Measurements from ENCODE around the gene PDE11A. TPM values are rescaled to one million over a fixed set of nuclear protein-coding genes. Genes with fewer than 3 reads are reported as not detected.
"Not testable (repeated sequence)": the region's sequence is repeated elsewhere in the genome, so short reads cannot be mapped to it uniquely, and the experiment has no call there.

The PDE11A gene
- total RNA-seq, 1 donor from 2014 or later, result 25.6 TPM

- DNase-seq (ENCODE audit: low spot score in 2 of 2, unreplicated experiment in 2 of 2), result no peak
- H3K4me1 Mint-ChIP-seq, result peaks cover 15% of the 10 kb centered on the region
- H3K27me3 Mint-ChIP-seq (ENCODE audit: low read depth), result peaks cover 21% of the 10 kb centered on the region
- H3K36me3 Mint-ChIP-seq, result no peaks in the 10 kb centered on the region
- no peak overlapping the region for H3K27ac Mint-ChIP-seq
- no peak overlapping the region for H3K4me3 Mint-ChIP-seq
- TF ChIP-seq CTCF (IDR thresholded peaks at IDR 0.05; ENCODE audit: unreplicated experiment), result no peak
- peaks cover 1% of the 10 kb centered on the region for H3K9me3 Mint-ChIP-seq
Observed at GRCh38 chr2:177799531-177799930, 273.0 kb downstream of the PDE11A start.

- TF ChIP-seq CTCF (IDR thresholded peaks at IDR 0.05; ENCODE audit: unreplicated experiment), result no peak
Observed at GRCh38 chr2:177797808-177798207, 274.8 kb downstream of the PDE11A start.

GRCh38 chr2:177796654-177797415 is 275.7 kb downstream of the PDE11A start:
- no peaks in the 10 kb centered on the region for H3K36me3 Mint-ChIP-seq
- no peak for TF ChIP-seq CTCF (IDR thresholded peaks at IDR 0.05; ENCODE audit: unreplicated experiment)
- no peaks in the 10 kb centered on the region for H3K9me3 Mint-ChIP-seq

More at GRCh38 chr2:177797808-177798207, 274.8 kb downstream of the PDE11A start:
- Mint-ChIP-seq H3K9me3 (no peaks in the 10 kb centered on the region), H3K27ac (no peak overlapping the region), H3K27me3 (ENCODE audit: low read depth) (peaks cover 15% of the 10 kb centered on the region), H3K4me3 (no peak overlapping the region), H3K36me3 (no peaks in the 10 kb centered on the region), H3K4me1 (peaks cover 15% of the 10 kb centered on the region)
- no peak for DNase-seq (ENCODE audit: low spot score in 2 of 2, unreplicated experiment in 2 of 2)

GRCh38 chr2:177796011-177796410 is 276.6 kb downstream of the PDE11A start:
- TF ChIP-seq CTCF (IDR thresholded peaks at IDR 0.05; ENCODE audit: unreplicated experiment), result no peak
- Mint-ChIP-seq H3K4me3 (no peak overlapping the region), H3K9me3 (no peaks in the 10 kb centered on the region), H3K36me3 (no peaks in the 10 kb centered on the region), H3K27me3 (ENCODE audit: low read depth) (peaks cover 5% of the 10 kb centered on the region), H3K27ac (no peak overlapping the region), H3K4me1 (peaks cover 15% of the 10 kb centered on the region)
- DNase-seq (ENCODE audit: low spot score in 2 of 2, unreplicated experiment in 2 of 2), result no peak

More at GRCh38 chr2:177796654-177797415, 275.7 kb downstream of the PDE11A start:
- no peak overlapping the region for H3K4me3 Mint-ChIP-seq
- no peak for DNase-seq (ENCODE audit: low spot score in 2 of 2, unreplicated experiment in 2 of 2)
- H3K27me3 Mint-ChIP-seq (ENCODE audit: low read depth), result peaks cover 10% of the 10 kb centered on the region
- H3K4me1 Mint-ChIP-seq, result peaks cover 15% of the 10 kb centered on the region
- H3K27ac Mint-ChIP-seq, result peak overlapping the region; percentile 52

GRCh38 chr2:177785143-177785542 is 287.4 kb downstream of the PDE11A start:
- H3K9me3 Mint-ChIP-seq, result peaks cover 17% of the 10 kb centered on the region
- not testable (repeated sequence) for H3K27ac Mint-ChIP-seq; H3K36me3 Mint-ChIP-seq; H3K4me3 Mint-ChIP-seq; DNase-seq (ENCODE audit: low spot score in 2 of 2, unreplicated experiment in 2 of 2); H3K27me3 Mint-ChIP-seq (ENCODE audit: low read depth)
- peaks cover 22% of the 10 kb centered on the region for H3K4me1 Mint-ChIP-seq

GRCh38 chr2:177784745-177785067 is 287.9 kb downstream of the PDE11A start:
- H3K9me3 Mint-ChIP-seq, result peaks cover 17% of the 10 kb centered on the region
- H3K36me3 Mint-ChIP-seq, result peaks cover 4% of the 10 kb centered on the region
- H3K27ac Mint-ChIP-seq, result no peak overlapping the region
- no peaks in the 10 kb centered on the region for H3K27me3 Mint-ChIP-seq (ENCODE audit: low read depth)
- no peak overlapping the region for H3K4me3 Mint-ChIP-seq
- no peak for DNase-seq (ENCODE audit: low spot score in 2 of 2, unreplicated experiment in 2 of 2)
- peaks cover 22% of the 10 kb centered on the region for H3K4me1 Mint-ChIP-seq
- no peak for TF ChIP-seq CTCF (IDR thresholded peaks at IDR 0.05; ENCODE audit: unreplicated experiment)
